IMR-90 (cell line): ENCODE data around the gene GSKIP. TPM values are rescaled to one million over a fixed set of nuclear protein-coding genes. Genes with fewer than 3 reads are reported as not detected.

Experiments
- ATAC-seq: fragments of 200-7000 bp; cut with Tn5 transposase; 2 replicates; pipeline ENCODE4 v1.9.1; 2020; ENCODE audit warnings: low read depth, mild to moderate bottlenecking, moderate library complexity
- BruUV-seq: library from RNA; stranded (reverse); fragments of 400-500 nt; replicated peaks from 2 replicates; lab custom pipeline; 2021; lab: Mats Ljungman, UMichigan
- CTCF ChIA-PET: fragments of 300-600 bp; formaldehyde crosslinking; extraction: SDS; loops from one replicate; lab custom pipeline; 2021; ENCODE audit warnings: antibody characterized with exemption; lab: Yijun Ruan, JAX
- POLR2A ChIA-PET: fragments of 300-600 bp; sonication (Branson Sonifier 250); formaldehyde crosslinking; loops from one replicate; lab custom pipeline; 2022; ENCODE audit warnings: antibody characterized with exemption; ENCODE audit not compliant: unreplicated experiment; lab: Charles Lee
- DNase-seq: peaks from one replicate; pipeline ENCODE4 v3.0.0; 2013
- H2AFZ ChIP-seq: replicated peaks from 2 replicates; pipeline ENCODE3; 2013; ENCODE audit warnings: low read length, mild to moderate bottlenecking; ENCODE audit not compliant: poor library complexity
- H2AK5ac ChIP-seq: 2 replicates; pipeline ENCODE4 v1.6.1; 2013; ENCODE audit warnings: low read depth, low read length, inconsistent platforms
- H2AK9ac ChIP-seq: replicated peaks from 2 replicates; pipeline ENCODE3; 2013; ENCODE audit warnings: mild to moderate bottlenecking, low read depth, low read length, moderate library complexity; ENCODE audit not compliant: poor library complexity
- H2BK120ac ChIP-seq: 2 replicates; pipeline ENCODE4 v1.6.1; 2013; ENCODE audit warnings: low read depth, low read length, inconsistent platforms
- H2BK15ac ChIP-seq: 3 replicates; pipeline ENCODE4 v1.6.1; 2013; ENCODE audit warnings: low read depth, low read length, inconsistent platforms
- H2BK20ac ChIP-seq: 2 replicates; pipeline ENCODE4 v1.6.1; 2013; ENCODE audit warnings: low read depth, mild to moderate bottlenecking, inconsistent platforms, low read length, moderate library complexity
- H2BK5ac ChIP-seq: 2 replicates; pipeline ENCODE4 v1.6.1; 2013; ENCODE audit warnings: mild to moderate bottlenecking, low read depth, low read length, inconsistent platforms; ENCODE audit not compliant: poor library complexity, severe bottlenecking
- H3K14ac ChIP-seq: replicated peaks from 2 replicates; pipeline ENCODE4 v1.6.1; 2013; ENCODE audit warnings: low read depth, low read length, inconsistent platforms
- H3K18ac ChIP-seq: 2 replicates; pipeline ENCODE4 v1.6.1; 2013; ENCODE audit warnings: low read depth, low read length, control low read depth
- H3K23ac ChIP-seq: 2 replicates; pipeline ENCODE4 v1.6.1; 2013; ENCODE audit warnings: low read depth, low read length, inconsistent platforms
- H3K27ac ChIP-seq: 2 replicates; pipeline ENCODE4 v1.5.1; 2013; ENCODE audit warnings: mild to moderate bottlenecking, control low read depth, low read length; ENCODE audit not compliant: insufficient read depth
- H3K27me3 ChIP-seq: 2 replicates; pipeline ENCODE4 v1.6.1; 2013; ENCODE audit warnings: low read length; ENCODE audit not compliant: control insufficient read depth, insufficient read depth
- H3K36me3 ChIP-seq: 2 replicates; pipeline ENCODE4 v1.6.1; 2013; ENCODE audit warnings: low read length, mixed read lengths; ENCODE audit not compliant: control insufficient read depth, insufficient read depth
- H3K4ac ChIP-seq: 2 replicates; pipeline ENCODE4 v1.6.1; 2013; ENCODE audit warnings: low read depth, low read length, inconsistent platforms
- H3K4me1 ChIP-seq: 2 replicates; pipeline ENCODE4 v1.6.1; 2013; ENCODE audit warnings: low read length, mixed read lengths; ENCODE audit not compliant: control insufficient read depth, insufficient read depth
- H3K4me2 ChIP-seq: 2 replicates; pipeline ENCODE4 v1.6.1; 2013; ENCODE audit warnings: low read depth, mild to moderate bottlenecking, control low read depth, low read length, moderate library complexity
- H3K4me3 ChIP-seq: 2 replicates; pipeline ENCODE4 v1.5.1; 2013; ENCODE audit warnings: low read depth, mild to moderate bottlenecking, control low read depth, low read length, moderate library complexity; ENCODE audit not compliant: insufficient read depth
- H3K56ac ChIP-seq: 2 replicates; pipeline ENCODE4 v1.6.1; 2013; ENCODE audit warnings: low read length, inconsistent platforms; ENCODE audit not compliant: insufficient read depth; ENCODE audit errors: extremely low read depth
- H3K79me1 ChIP-seq, 2 experiments: 2 replicates each; pipeline ENCODE4 v1.6.1; 2013; ENCODE audit warnings: low read length in 2 of 2, inconsistent platforms in 1 of 2, low read depth in 1 of 2
- H3K9ac ChIP-seq: 2 replicates; pipeline ENCODE4 v1.6.1; 2013; ENCODE audit warnings: low read depth, low read length, control low read depth
- H3K9me1 ChIP-seq: 2 replicates; pipeline ENCODE4 v1.6.1; 2013; ENCODE audit warnings: low read length, inconsistent platforms; ENCODE audit not compliant: insufficient read depth
- H3K9me3 ChIP-seq: 2 replicates; pipeline ENCODE4 v1.6.1; 2013; ENCODE audit warnings: low read length; ENCODE audit not compliant: control insufficient read depth, insufficient read depth
- H4K20me1 ChIP-seq: 2 replicates; pipeline ENCODE4 v1.6.1; 2013; ENCODE audit warnings: low read length, inconsistent platforms; ENCODE audit not compliant: insufficient read depth
- H4K5ac ChIP-seq: 2 replicates; pipeline ENCODE4 v1.6.1; 2013; ENCODE audit warnings: mild to moderate bottlenecking, low read depth, low read length, control low read depth
- H4K8ac ChIP-seq, 2 experiments: 2 replicates each; pipeline ENCODE4 v1.6.1; 2013; ENCODE audit warnings: low read depth in 2 of 2, low read length in 2 of 2, control low read depth in 1 of 2, inconsistent platforms in 1 of 2
- H4K91ac ChIP-seq: 2 replicates; pipeline ENCODE4 v1.6.1; 2013; ENCODE audit warnings: low read depth, low read length, inconsistent platforms; ENCODE audit not compliant: insufficient read depth
- BHLHE40 ChIP-seq: fragments of 150-350 bp; IDR thresholded peaks from 2 replicates; pipeline ENCODE4 v1.6.1; 2016; ENCODE audit warnings: mild to moderate bottlenecking, low read depth, low read length
- CEBPB ChIP-seq: IDR thresholded peaks from 2 replicates; pipeline ENCODE4 v1.6.1; 2012; ENCODE audit warnings: low read depth, low read length, improper control_type of control experiment
- CHD1 ChIP-seq: IDR thresholded peaks from 2 replicates; pipeline ENCODE4 v1.6.1; 2012; ENCODE audit warnings: low read depth, low read length, improper control_type of control experiment
- FOS ChIP-seq: fragments of 150-350 bp; IDR thresholded peaks from 2 replicates; pipeline ENCODE4 v1.6.1; 2016; ENCODE audit warnings: low read depth, low read length
- MAFK ChIP-seq: IDR thresholded peaks from 2 replicates; pipeline ENCODE4 v1.6.1; 2012; ENCODE audit warnings: low read depth, low read length, improper control_type of control experiment
- MXI1 ChIP-seq: IDR thresholded peaks from 2 replicates; pipeline ENCODE4 v1.6.1; 2012; ENCODE audit warnings: low read depth, mild to moderate bottlenecking, low read length, moderate library complexity, borderline replicate concordance
- NFE2L2 ChIP-seq: fragments of 150-350 bp; IDR thresholded peaks from 2 replicates; pipeline ENCODE4 v1.6.1; 2016; ENCODE audit warnings: low read depth, mild to moderate bottlenecking, low read length
- POLR2A ChIP-seq: IDR thresholded peaks from 2 replicates; pipeline ENCODE4 v1.6.1; 2012; ENCODE audit warnings: mild to moderate bottlenecking, low read depth, low read length
- whole genome bisulfite sequencing, 2 experiments: methylation state at CpG; one replicate each; pipeline versions ENCODE4 v1.1.5 to v1.1.7; 2013; ENCODE audit warnings: missing lambda C conversion rate in 2 of 2; ENCODE audit not compliant: insufficient read length in 1 of 2; ENCODE audit errors: extremely low coverage in 2 of 2; 5-methylcytosine and 5-hydroxymethylcytosine counted together
- dilution Hi-C: fragments of 300-500 bp; cut with HindIII; formaldehyde crosslinking; loops from one replicate; pipeline ENCODE4 v1.14.3; 2018; ENCODE audit warnings: low sequenced_read_pairs; ENCODE audit not compliant: unreplicated experiment
- in situ Hi-C: fragments of 300-500 bp; cut with MboI; formaldehyde crosslinking; loops from 3 replicates; pipeline ENCODE4 v1.14.3; 2019; ENCODE audit warnings: low sequenced_read_pairs, inconsistent platforms, mixed read lengths
- intact Hi-C: fragments of 100-400 bp; cut with micrococcal nuclease; formaldehyde crosslinking; loops from 2 replicates; pipeline ENCODE4 v1.10.0; 2022
- polyA plus RNA-seq, 3 experiments: library from polyadenylated mRNA; depleted of rRNA; stranded (reverse); fragments of >200 nt; gene quantifications; 2 replicates each; pipeline ENCODE4 v1.2.3, GENCODE V29; 2012; ENCODE audit warnings: low replicate concordance in 1 of 3
- total RNA-seq: library from RNA; depleted of rRNA; stranded (reverse); fragments of >200 nt; gene quantifications from 2 replicates; pipeline ENCODE4 v1.2.3, GENCODE V29; 2012
- TF ChIP-seq, protein P1 (sequence below): fragments of 150-350 bp; IDR thresholded peaks from 2 replicates; pipeline ENCODE4 v1.6.1; 2016; ENCODE audit warnings: low read depth, mild to moderate bottlenecking, low read length, moderate library complexity, borderline replicate concordance
- TF ChIP-seq, protein P2 (sequence below): fragments of 150-350 bp; IDR thresholded peaks from 2 replicates; pipeline ENCODE4 v1.6.1; 2017; ENCODE audit warnings: mild to moderate bottlenecking, antibody characterized with exemption, low read length, low read depth

Gene GSKIP
- total and polyA plus RNA-seq, 2 of the 4 experiments (the other 2 are of a cell fraction), result 11.7 to 22.0 TPM

DNA sequence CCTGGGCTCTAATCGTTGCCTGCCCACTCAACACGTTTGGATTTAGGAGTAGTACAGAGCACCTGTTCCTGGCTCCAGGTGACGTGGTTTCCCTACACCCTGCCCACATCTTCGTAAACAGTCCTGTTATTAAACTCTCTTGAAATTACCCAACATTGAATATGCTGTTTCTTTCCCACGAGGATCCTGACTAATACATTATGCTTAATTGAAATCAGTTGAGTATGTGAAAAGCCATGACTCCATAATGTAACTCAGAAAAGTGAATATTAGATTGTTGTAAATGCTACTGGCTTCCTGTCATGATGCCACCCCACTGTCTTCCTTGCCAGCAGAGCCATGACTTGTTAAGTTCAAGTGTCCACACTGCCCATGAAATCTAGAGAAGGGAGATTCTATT is 50.2 kb downstream of the GSKIP start:
- Histone ChIP-seq H3K23ac (no peak overlapping the region), H4K8ac (no peak overlapping the region), H3K9ac (no peak overlapping the region), H2BK5ac (no peak overlapping the region), H3K27ac (no peak overlapping the region), H3K56ac (no peak overlapping the region), H2AK9ac (no peak overlapping the region), H3K4me3 (no peak overlapping the region), H3K14ac (no peak overlapping the region), H2BK15ac (no peak overlapping the region), H3K27me3 (peaks cover 5% of the 10 kb centered on the region), H4K5ac (no peak overlapping the region), H4K20me1 (no peaks in the 10 kb centered on the region), H4K91ac (no peak overlapping the region), H3K4ac (no peak overlapping the region), H3K79me1 (no peaks in the 10 kb centered on the region), H3K9me3 (no peaks in the 10 kb centered on the region), H3K18ac (no peak overlapping the region), H2BK20ac (no peak overlapping the region), H2AK5ac (no peak overlapping the region), H3K9me1 (no peaks in the 10 kb centered on the region), H3K36me3 (no peaks in the 10 kb centered on the region), H3K4me1 (no peaks in the 10 kb centered on the region), H2AFZ (no peak overlapping the region), H3K4me2 (no peak overlapping the region), H2BK120ac (no peak overlapping the region)
- no peak for DNase-seq
- in situ Hi-C loops, result loop anchor here (10.0 to 25.0 kb wide), 2 partner anchors 409 to 851 kb away; no protein-coding TSS in a partner anchor
- ChIA-PET CTCF (no interaction called here), POLR2A (no interaction called here)
- no peak for TF ChIP-seq FOS
- TF ChIP-seq CEBPB, result no peak
- no peak for TF ChIP-seq NFE2L2
- TF ChIP-seq MAFK, result no peak
- TF ChIP-seq POLR2A, result no peak
- TF ChIP-seq, protein P1, sequence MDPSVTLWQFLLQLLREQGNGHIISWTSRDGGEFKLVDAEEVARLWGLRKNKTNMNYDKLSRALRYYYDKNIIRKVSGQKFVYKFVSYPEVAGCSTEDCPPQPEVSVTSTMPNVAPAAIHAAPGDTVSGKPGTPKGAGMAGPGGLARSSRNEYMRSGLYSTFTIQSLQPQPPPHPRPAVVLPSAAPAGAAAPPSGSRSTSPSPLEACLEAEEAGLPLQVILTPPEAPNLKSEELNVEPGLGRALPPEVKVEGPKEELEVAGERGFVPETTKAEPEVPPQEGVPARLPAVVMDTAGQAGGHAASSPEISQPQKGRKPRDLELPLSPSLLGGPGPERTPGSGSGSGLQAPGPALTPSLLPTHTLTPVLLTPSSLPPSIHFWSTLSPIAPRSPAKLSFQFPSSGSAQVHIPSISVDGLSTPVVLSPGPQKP, result no peak
- no peak for TF ChIP-seq MXI1
- no peak for TF ChIP-seq BHLHE40
- TF ChIP-seq, protein P2, sequence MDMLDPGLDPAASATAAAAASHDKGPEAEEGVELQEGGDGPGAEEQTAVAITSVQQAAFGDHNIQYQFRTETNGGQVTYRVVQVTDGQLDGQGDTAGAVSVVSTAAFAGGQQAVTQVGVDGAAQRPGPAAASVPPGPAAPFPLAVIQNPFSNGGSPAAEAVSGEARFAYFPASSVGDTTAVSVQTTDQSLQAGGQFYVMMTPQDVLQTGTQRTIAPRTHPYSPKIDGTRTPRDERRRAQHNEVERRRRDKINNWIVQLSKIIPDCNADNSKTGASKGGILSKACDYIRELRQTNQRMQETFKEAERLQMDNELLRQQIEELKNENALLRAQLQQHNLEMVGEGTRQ, result no peak
- no peak for TF ChIP-seq CHD1
- BruUV-seq, result no TSS peak
- ATAC-seq, result no peak
- no CpG with 5 or more reads among the region's 5 CpGs for WGBS, 2 experiments
- dilution Hi-C loops, result no loop called here
- intact Hi-C loops, result no loop called here
